ENCODE data around the gene ELMO1. TPM values are rescaled to one million over a fixed set of nuclear protein-coding genes. Genes with fewer than 3 reads are reported as not detected.

Gene ELMO1
- total RNA-seq, 1 experiment from 2014 or later = not detected

DNA sequence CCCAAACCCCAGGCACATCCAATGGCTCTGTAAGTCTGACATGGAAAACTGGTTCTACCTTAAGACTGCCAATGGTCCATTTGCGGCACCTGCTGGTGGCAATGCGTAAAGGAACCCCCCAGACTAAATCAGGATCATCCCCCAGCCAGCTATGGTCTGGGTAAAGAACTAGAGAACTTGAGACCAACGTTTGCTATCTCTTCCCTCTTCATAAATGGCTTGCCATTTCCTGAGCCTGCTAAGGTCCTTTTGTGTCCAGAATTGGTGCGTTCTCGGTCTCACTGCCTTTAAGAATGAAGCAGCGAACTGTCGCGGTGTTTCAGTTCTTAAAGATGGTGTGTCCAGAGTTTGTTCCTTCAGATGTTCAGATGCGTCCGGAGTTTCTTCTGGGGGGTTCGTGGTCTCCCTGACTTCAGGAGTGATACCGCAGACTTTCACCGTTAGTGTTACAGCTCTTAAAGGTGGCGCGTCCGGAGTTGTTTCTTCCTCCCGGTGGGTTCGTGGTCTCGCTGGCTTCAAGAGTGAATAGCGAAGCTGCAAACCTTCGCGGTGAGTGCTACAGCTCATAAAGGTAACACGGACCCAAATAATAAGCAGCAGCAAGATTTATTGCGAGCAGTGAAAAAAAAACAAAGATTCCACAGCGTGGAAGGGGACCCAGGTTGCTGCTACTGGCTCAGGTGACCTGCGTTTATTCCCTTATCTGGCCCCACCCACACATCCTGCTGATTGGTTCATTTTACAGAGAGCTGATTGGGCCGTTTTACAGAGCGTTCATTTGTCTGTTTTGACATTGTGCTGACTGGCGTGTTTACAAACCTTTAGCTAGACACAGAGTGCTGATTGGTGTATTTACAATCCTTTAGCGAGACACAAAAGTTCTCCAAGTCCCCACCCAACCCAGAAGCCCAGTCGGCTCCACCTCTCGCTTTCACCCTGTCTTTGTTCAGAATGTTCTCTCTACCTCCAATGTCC, 95.4 kb downstream of the ELMO1 start:
- DNase-seq = no peak
- H3K36me3 ChIP-seq = no peaks in the 10 kb centered on the region
- no peaks in the 10 kb centered on the region for H3K27me3 ChIP-seq
- no peak overlapping the region for H3K4me3 ChIP-seq
- H3K9me3 ChIP-seq = no peaks in the 10 kb centered on the region

DNA sequence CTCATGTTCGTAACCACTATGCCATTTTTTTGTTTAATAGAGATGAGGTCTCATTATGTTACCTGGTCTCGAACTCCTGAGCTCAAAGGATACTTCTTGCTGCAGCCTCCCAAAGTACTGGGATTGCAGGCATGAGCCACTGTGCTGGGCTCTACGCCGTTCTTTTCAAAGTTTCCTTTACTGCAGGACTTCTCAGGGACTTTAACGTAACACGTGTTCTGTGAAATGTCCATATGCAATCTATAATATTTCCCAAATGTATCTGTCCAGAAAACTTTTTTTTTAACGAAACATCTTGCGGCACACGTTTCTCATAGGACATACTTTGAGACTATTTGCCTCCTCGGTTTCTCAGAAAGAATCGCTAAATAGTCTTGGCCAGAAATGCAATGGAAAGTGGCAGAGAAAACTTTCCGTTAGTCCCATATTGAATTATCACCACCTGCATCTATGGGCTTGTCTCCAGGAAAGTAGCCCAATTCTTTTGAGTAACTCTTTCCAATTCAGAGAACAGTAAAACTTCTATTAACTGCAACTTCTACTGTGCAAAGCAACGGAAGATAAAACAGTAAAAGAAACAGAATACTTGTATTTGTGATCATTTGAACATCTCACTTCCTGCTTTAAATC, 96.3 kb downstream of the ELMO1 start:
- Histone ChIP-seq H3K4me3 (no peak overlapping the region), H3K36me3 (no peaks in the 10 kb centered on the region), H3K27me3 (no peaks in the 10 kb centered on the region), H3K9me3 (no peaks in the 10 kb centered on the region)
- DNase-seq = no peak

DNA sequence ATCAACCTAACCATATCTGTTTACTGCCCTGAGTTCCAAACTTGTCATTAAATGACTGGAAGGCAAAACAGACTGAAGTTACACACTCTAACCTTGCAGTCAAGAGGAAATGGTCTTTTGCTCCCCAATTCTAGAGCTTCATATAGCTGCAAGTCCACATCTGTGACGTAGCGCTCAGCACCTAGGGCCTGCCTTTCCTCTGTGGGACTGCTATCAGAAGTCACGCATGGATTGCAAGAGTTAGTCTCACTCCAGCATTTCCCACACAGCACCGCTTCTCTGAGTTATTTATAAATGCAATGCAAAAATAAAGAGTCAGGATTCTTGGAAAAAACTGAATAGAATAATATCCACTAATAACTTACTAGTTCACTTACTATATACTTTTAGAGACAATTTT, 96.9 kb downstream of the ELMO1 start:
- no peak for DNase-seq
- Histone ChIP-seq H3K4me3 (no peak overlapping the region), H3K27me3 (no peaks in the 10 kb centered on the region), H3K36me3 (no peaks in the 10 kb centered on the region), H3K9me3 (no peaks in the 10 kb centered on the region)

DNA sequence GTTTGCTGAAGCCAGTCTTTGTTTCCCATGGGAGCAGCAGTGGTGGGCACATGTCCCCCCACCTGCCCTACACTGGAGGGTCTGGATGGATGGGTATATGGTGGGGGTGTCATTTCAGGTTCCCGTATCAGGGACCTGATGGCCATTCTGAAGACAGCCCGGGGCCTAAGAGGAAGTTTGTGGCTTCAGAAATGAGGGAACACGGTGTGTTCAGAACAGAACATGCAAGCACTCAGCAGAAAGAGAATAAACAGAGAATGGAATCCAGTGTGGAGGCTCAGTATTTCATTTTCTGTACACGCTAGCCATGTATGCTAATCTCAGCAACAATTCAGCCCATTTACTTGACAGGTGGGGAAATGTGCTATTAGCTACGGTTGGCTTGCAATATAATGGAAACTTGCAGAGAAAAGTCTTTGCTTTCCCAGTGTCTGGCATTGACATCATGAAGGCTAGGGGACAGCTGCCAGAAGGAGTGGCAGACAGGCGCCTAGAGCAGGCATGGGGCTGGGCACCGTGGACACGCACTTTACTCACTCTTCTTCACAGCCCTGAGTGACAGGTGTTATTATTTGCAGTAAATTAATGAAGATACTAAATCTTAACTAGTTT, 98.6 kb downstream of the ELMO1 start:
- Histone ChIP-seq H3K27me3 (no peaks in the 10 kb centered on the region), H3K9me3 (no peaks in the 10 kb centered on the region)

DNA sequence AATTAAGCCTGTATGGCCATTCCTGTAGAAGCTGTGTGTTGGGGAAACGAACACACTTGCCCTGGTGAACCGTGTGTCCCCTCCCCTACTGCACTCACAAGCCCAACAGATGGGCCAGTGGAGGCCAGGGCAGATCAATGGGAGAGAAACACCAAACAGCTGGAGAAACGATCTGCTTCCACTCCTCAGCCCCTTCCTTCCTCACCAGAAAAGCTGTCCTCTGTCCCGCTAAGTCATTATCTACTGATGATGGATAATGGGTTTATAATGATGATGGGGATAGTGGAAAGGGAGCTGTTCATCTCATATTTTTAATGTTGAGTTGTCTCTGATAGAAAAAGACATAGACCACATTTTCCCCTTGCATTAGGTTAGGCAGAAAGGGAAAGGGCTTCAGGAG, 99.7 kb downstream of the ELMO1 start:
- H3K4me3 ChIP-seq = no peak overlapping the region
- H3K9me3 ChIP-seq = no peaks in the 10 kb centered on the region
- H3K27me3 ChIP-seq = no peaks in the 10 kb centered on the region
- H3K36me3 ChIP-seq = no peaks in the 10 kb centered on the region
- no peak for DNase-seq

More for the DNA sequence above, 98.6 kb downstream of the ELMO1 start:
- no peak for DNase-seq
- H3K36me3 ChIP-seq = no peaks in the 10 kb centered on the region
- H3K4me3 ChIP-seq = no peak overlapping the region

DNA sequence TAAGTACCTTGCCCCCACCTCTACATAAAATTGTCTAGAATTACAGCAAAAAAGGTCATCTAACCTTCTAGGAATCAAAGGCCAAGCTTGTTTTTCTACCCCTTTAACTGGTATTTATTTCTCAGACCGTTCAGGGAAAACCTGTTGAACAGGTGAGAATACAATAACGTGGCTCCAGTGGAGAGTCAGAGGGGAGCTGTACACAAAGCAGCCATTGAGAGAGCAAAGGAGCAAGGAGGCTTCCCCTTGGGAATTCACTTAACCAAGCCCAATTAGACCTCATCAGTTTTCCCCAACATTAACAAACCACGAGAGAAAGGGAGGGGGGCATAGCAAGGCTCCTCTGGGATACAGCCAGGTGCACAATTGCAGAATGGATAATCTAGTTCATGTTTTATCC, 101.9 kb downstream of the ELMO1 start:
- Histone ChIP-seq H3K9me3 (no peaks in the 10 kb centered on the region), H3K4me3 (no peak overlapping the region), H3K36me3 (no peaks in the 10 kb centered on the region), H3K27me3 (no peaks in the 10 kb centered on the region)
- DNase-seq = no peak

DNA sequence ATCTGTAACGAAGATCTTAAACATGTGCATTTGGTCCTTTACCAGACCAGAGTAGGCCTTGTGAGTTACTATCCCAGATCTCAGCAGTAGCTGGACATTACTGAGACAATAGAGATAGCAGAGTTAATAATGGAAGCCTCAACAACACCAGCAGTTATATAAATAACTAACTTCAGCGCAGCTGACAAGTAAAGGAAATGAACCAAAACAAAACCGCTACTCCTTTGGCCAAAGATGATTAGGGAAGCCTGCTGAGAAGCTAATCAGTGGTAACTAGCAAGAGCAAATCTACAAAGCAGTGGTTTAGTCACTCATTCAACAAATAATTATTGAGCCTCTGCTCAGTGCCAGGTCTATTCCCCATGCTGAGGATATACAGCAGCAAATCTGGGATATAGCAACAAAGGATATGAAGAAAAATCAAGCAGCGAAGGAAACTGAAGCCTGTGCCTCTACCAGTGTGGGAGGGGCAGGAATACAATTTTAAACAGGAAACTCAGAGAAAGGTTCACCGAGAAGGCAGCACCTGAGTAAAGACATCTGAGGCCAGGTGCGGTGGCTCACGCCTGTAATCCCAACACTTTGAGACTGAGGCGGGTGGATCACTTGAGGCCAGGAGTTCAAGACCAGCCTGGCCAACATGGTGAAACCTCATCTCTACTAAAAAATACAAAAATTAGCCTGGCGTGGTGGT, 103.6 kb downstream of the ELMO1 start:
- Histone ChIP-seq H3K9me3 (no peaks in the 10 kb centered on the region), H3K4me3 (no peak overlapping the region), H3K27me3 (no peaks in the 10 kb centered on the region), H3K36me3 (no peaks in the 10 kb centered on the region)
- DNase-seq = no peak

DNA sequence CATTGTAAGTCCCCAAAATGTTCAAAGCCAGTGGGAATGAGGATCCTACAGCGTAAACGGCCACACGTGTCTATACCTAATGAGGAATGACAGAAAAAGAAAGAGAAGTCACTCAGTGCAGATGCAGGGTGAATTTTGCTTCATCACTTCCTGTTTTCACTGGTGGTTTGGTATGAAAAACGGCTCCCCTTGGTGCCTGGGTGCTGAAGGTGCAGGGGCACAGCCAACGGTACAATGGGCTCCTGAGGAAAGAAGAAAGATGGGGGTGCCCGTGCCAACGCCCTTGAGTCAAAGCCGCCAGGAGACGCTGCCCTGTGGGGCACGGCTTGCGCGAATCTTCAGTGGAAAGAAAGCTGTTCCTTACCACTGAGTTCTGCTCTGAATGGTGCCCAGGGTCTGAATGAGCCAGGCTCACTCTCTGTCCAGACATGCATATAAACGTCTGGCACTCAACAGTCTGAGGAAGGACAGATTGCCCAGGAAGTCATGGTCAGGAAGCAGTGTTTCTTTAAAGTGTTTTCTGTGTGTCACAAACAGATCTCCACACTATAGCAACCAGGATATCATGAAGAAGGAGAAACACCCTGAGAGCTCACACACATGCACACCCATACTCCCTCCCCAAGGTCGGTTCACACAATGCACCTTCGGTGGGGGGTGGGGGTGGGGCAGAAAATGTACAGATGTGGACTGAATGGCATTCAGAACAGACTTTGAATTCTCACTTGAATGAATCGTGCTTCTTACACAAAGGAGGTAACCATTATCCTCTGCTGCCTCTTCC, 105.8 kb downstream of the ELMO1 start:
- no peak for DNase-seq
- Histone ChIP-seq H3K4me3 (no peak overlapping the region), H3K9me3 (no peaks in the 10 kb centered on the region), H3K36me3 (no peaks in the 10 kb centered on the region), H3K27me3 (no peaks in the 10 kb centered on the region)

DNA sequence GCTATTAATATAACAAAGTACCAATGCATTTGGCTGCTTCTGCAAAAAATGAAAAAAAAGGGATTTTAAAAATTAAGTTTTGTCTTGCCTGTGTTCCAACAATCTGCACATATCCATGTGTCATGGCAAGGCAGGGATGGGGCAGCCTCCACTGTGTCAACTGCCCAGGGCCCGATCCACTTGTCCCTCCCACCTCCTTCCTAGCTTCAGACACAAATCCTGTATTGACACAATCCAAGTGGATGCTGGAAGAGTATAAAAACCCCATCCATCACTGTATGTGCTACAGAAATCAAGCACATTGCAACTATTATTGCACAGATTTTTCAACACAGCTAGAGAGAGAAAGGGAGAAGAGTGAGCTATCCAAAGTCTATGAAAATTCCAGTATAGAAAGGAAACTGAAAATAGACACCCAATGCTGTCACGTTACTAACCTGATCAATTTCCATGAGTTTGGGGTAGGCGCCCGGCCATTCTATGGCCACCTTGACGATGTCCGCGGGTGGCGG, 106.4 kb downstream of the ELMO1 start:
- H3K27me3 ChIP-seq = no peaks in the 10 kb centered on the region
- DNase-seq = no peak
- H3K36me3 ChIP-seq = no peaks in the 10 kb centered on the region

DNA sequence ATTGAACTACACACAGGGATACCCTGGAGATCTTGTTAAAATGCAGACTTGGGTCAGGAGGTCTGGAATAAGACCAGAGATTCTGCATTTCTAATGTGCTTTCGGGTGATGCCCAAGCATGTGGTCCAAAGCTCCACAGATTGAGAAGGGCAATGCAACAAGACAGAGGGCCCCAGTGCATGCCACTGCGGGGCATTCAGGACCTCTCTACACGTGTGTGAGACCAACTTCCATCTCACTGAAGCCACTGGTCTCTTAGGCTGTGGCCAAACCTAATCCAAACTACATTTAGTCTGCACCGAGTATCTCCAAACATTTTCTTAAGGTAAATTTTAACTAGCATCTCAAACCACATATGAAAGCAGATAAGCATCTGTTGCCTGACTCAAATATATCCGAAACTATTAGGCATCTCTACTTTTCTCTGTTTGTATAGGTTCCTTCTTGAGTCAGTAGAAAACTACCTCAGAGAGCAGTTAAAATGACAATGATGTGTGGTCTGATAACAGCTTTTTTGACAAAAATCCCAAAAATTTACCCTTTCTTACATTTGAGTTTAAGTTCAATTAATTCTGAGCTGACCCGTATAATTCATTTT, 107.5 kb downstream of the ELMO1 start:
- H3K4me3 ChIP-seq = no peak overlapping the region
- no peaks in the 10 kb centered on the region for H3K36me3 ChIP-seq
- no peaks in the 10 kb centered on the region for H3K27me3 ChIP-seq
- no peak for DNase-seq
- H3K9me3 ChIP-seq = no peaks in the 10 kb centered on the region

More for the DNA sequence above, 106.4 kb downstream of the ELMO1 start:
- Histone ChIP-seq H3K9me3 (no peaks in the 10 kb centered on the region), H3K4me3 (no peak overlapping the region)

DNA sequence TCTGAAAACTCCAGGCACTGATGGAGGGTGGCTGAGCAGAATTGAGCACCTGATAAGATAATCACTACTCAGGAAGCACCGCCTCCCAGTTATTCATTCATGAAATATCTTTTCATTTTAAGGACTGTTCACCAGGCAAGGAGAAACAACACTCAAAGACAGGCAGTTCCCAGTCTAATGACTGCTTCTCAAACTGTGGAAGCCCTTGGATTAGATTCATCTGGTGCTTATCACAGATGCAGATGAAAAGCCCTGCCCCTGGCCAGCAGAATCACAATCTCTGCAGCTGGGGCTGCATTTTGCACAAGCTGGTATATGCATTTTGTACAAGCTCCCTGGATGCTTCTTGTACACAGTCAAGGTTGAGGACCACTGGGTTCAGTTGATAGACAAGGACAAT, 109.7 kb downstream of the ELMO1 start:
- no peaks in the 10 kb centered on the region for H3K27me3 ChIP-seq
- no peaks in the 10 kb centered on the region for H3K9me3 ChIP-seq
- no peaks in the 10 kb centered on the region for H3K36me3 ChIP-seq
- no peak overlapping the region for H3K4me3 ChIP-seq
- no peak for DNase-seq

DNA sequence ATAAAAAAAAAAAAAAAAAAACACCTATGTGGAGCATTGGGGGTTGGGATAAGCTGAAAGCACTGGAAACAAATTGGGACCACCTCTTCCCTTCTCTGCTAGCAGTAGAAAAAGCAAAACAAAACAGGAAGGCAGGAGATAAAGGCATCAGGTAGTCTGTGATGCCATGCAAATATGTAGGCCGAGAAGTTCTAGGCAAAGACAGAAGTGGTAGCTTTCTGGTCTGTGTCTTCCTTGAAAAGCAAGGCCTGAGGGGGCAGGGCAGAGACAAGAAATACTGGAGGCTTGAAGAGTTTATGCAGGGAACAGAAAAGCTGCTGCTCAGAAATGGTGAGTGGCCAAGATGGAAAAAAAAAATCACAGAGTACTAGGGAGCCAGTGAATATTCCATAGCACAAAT, 111.1 kb downstream of the ELMO1 start:
- Histone ChIP-seq H3K9me3 (no peaks in the 10 kb centered on the region), H3K27me3 (no peaks in the 10 kb centered on the region), H3K36me3 (no peaks in the 10 kb centered on the region), H3K4me3 (no peak overlapping the region)
- no peak for DNase-seq

DNA sequence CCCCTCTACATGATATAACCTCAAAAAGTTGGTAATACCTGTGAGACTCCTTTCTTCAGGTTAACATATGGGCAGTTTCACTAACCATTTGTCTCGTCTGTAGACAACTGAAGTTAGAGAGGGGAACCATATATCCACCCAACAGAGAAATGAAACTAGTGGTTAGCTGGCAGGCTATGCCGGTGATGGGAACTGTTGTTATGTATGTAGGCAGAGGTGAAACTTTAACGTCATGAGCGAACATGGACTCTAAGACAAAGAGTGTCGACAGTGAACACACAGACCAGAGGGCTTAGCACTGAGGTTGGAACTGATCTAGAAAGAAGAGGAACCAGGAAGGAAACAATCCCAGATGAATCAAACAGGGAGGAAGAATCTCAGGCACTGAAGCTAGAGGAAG, 112.4 kb downstream of the ELMO1 start:
- Histone ChIP-seq H3K9me3 (no peaks in the 10 kb centered on the region), H3K27me3 (no peaks in the 10 kb centered on the region), H3K36me3 (no peaks in the 10 kb centered on the region), H3K4me3 (no peak overlapping the region)
- no peak for DNase-seq

DNA sequence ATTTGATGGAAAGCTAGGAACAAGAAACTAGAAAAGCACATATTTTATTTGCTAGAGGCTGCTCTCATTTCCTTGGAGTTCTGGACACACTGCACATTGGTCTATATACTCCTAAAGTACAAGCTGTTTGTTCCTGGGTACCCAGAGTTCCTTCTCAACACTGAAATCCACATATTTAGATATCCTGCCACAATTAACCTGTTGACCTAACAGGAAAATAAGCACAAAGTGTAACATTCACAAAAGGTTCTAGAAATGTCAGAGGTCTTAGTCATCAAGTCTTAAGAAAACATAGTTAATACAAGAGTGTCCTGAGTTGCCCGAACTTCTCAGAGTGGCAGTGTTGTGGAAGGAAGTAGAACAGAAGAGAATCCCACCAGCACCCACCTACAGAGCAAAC, 115.6 kb downstream of the ELMO1 start:
- Histone ChIP-seq H3K9me3 (no peaks in the 10 kb centered on the region), H3K4me3 (no peak overlapping the region), H3K27me3 (no peaks in the 10 kb centered on the region), H3K36me3 (no peaks in the 10 kb centered on the region)
- DNase-seq = no peak

DNA sequence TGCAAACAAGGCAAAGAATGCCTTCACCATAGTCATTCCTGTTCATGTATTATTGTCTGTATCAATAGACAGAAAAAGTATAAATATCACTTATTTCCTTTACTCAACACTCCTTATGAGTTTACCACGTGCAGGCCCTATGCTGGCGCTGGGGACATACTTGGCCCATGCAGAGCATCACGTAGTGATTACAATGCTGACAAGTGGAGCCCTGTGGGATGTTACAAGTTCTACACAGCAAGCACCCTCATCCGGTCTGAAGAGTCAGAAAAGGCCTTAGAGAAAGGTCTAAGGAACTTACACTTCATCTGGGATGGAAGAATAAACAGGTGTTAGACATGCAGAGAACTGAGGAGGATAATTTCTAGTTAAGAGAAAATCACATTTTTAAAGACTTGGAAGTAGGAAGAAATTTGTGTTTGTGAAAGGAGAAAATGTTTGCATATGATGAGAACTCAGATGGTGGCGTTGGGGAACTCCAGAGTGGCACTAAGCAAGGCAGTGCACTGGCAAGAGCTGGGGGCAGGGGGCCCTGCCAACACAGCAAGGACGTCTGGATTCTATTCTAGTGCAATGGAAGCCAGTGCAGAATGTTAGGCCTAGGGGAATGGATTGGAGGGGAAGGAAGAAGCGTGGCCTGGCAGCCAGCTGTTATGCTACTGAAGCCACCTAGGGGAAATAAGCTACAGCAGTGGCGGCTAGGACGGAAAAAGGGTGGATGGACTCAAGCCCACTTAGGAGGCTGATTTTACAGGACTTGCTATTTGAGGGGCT, 116.2 kb downstream of the ELMO1 start:
- H3K4me3 ChIP-seq = no peak overlapping the region

More for the DNA sequence above, 116.2 kb downstream of the ELMO1 start:
- Histone ChIP-seq H3K9me3 (no peaks in the 10 kb centered on the region), H3K36me3 (no peaks in the 10 kb centered on the region), H3K27me3 (no peaks in the 10 kb centered on the region)
- no peak for DNase-seq
